ENCODE measurements around the gene SYNE1.

Gene SYNE1

DNA sequence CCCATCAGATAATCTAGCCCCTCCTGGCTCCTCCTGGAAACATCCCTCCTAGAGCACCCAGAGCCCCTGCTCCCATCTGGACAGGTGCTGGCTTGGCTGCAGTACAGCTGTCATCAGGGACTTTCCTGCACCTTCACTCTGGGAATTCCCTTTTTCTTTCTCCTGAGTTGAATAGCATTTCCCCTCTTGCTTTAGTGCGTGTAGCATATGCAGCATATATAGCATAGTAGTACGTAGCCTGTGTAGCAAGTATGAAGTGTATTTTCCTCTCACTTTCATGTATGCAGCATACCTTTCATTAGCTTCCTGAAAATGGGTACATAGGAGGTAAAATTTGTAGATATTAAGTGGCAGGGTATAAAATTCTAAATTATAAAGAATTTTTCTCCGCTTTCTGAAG lies 476.8 kb downstream of the SYNE1 start:
- no peak for DNase-seq
- H3K27ac ChIP-seq, result no peak overlapping the region
- H3K9me3 ChIP-seq (ENCODE audit: severe bottlenecking), result no peaks in the 10 kb centered on the region
- H3K36me3 ChIP-seq, result no peaks in the 10 kb centered on the region
- no peak overlapping the region for H3K4me3 ChIP-seq (ENCODE audit: low read depth, low read length)
- no peak for TF ChIP-seq CTCF (IDR thresholded peaks at IDR 0.05; ENCODE audit: low read depth, low read length)
- no peaks in the 10 kb centered on the region for H3K27me3 ChIP-seq (ENCODE audit: insufficient read depth, low read depth, severe bottlenecking)

- no peak overlapping the region for H3K27ac ChIP-seq
- no peak for TF ChIP-seq CTCF (IDR thresholded peaks at IDR 0.05; ENCODE audit: low read depth, low read length)
- H3K36me3 ChIP-seq, result no peaks in the 10 kb centered on the region
- H3K4me3 ChIP-seq (ENCODE audit: low read depth, low read length), result no peak overlapping the region
- no peak for DNase-seq
- H3K9me3 ChIP-seq (ENCODE audit: severe bottlenecking), result no peaks in the 10 kb centered on the region
- no peaks in the 10 kb centered on the region for H3K27me3 ChIP-seq (ENCODE audit: insufficient read depth, low read depth, severe bottlenecking)
Measured at GRCh38 chr6:152155792-152156191, 481.4 kb downstream of the SYNE1 start.

DNA sequence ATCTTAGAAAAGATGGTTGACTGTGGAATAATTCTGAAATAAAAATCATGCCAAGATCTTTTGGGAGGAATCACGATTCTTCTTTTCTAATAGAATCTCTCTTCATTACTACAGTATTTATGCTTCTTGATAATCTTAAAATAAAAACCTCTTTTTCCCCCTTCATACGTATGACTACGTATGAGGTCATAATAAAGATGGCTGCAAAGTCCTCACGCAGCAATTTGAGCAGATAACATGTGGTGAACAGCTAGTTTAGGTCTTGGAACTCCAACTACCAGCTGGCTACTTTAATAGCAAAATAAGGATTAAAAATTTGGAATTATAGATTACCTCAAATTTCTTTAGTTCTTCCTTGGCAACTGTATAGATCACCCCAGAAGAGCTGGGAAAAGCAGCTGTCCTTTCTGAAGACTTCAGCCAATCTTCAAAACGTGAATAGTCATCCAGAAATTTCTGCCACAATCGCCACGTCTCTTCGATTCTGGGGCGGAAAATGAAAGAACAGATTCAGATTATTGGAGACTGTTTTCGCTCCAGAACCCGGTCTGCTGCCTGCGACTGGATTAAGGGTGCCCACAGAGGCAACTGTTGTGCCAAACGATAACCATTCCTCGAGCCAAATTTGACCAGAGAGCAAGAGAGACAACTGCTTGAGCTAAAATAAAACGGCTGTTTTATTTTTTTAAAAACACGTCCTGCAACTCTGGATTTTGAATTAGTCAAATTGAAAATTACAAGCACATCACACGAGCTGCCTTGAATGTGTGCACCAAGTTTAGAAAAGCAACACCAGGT lies 482.4 kb downstream of the SYNE1 start:
- TF ChIP-seq CTCF (IDR thresholded peaks at IDR 0.05; ENCODE audit: low read depth, low read length), result no peak

GRCh38 chr6:152151920-152152319 lies 485.2 kb downstream of the SYNE1 start:
- DNase-seq, result no peak
- Histone ChIP-seq H3K27me3 (ENCODE audit: insufficient read depth, low read depth, severe bottlenecking) (no peaks in the 10 kb centered on the region), H3K9me3 (ENCODE audit: severe bottlenecking) (no peaks in the 10 kb centered on the region), H3K27ac (no peak overlapping the region), H3K4me3 (ENCODE audit: low read depth, low read length) (no peak overlapping the region), H3K36me3 (no peaks in the 10 kb centered on the region)
- TF ChIP-seq CTCF (IDR thresholded peaks at IDR 0.05; ENCODE audit: low read depth, low read length), result no peak

More for the DNA sequence above, 482.4 kb downstream of the SYNE1 start:
- no peak for DNase-seq
- Histone ChIP-seq H3K27me3 (ENCODE audit: insufficient read depth, low read depth, severe bottlenecking) (no peaks in the 10 kb centered on the region), H3K27ac (no peak overlapping the region), H3K4me3 (ENCODE audit: low read depth, low read length) (no peak overlapping the region), H3K36me3 (no peaks in the 10 kb centered on the region), H3K9me3 (ENCODE audit: severe bottlenecking) (no peaks in the 10 kb centered on the region)

GRCh38 chr6:152150196-152150595 lies 487.0 kb downstream of the SYNE1 start:
- Histone ChIP-seq H3K27ac (no peak overlapping the region), H3K9me3 (ENCODE audit: severe bottlenecking) (no peaks in the 10 kb centered on the region), H3K36me3 (no peaks in the 10 kb centered on the region), H3K27me3 (ENCODE audit: insufficient read depth, low read depth, severe bottlenecking) (no peaks in the 10 kb centered on the region), H3K4me3 (ENCODE audit: low read depth, low read length) (no peak overlapping the region)
- DNase-seq, result no peak
- TF ChIP-seq CTCF (IDR thresholded peaks at IDR 0.05; ENCODE audit: low read depth, low read length), result no peak

- no peaks in the 10 kb centered on the region for H3K36me3 ChIP-seq
- no peak overlapping the region for H3K27ac ChIP-seq
- no peaks in the 10 kb centered on the region for H3K9me3 ChIP-seq (ENCODE audit: severe bottlenecking)
- no peaks in the 10 kb centered on the region for H3K27me3 ChIP-seq (ENCODE audit: insufficient read depth, low read depth, severe bottlenecking)
- TF ChIP-seq CTCF (IDR thresholded peaks at IDR 0.05; ENCODE audit: low read depth, low read length), result no peak
- no peak overlapping the region for H3K4me3 ChIP-seq (ENCODE audit: low read depth, low read length)
- DNase-seq, result no peak
Measured at GRCh38 chr6:152148412-152148811, 488.8 kb downstream of the SYNE1 start.

Measured in WERI-Rb-1 (cell line).